Activated naive CD8-positive, alpha-beta T cell treated with anti-CD3 and anti-CD28 coated beads, Interleukin-2, amount 50 U/mL, for 16 hours (primary cell): ENCODE measurements around the gene BCKDHA.
"Not testable (repeated sequence)": the region's sequence is repeated elsewhere in the genome, so short reads cannot be mapped to it uniquely, and the experiment has no call there.

Experiments used
- DNase-seq: peaks from one replicate; pipeline ENCODE4 v3.0.0-alpha.2; 2020; ENCODE audit warnings: low read depth, low spot score

The BCKDHA gene

DNA sequence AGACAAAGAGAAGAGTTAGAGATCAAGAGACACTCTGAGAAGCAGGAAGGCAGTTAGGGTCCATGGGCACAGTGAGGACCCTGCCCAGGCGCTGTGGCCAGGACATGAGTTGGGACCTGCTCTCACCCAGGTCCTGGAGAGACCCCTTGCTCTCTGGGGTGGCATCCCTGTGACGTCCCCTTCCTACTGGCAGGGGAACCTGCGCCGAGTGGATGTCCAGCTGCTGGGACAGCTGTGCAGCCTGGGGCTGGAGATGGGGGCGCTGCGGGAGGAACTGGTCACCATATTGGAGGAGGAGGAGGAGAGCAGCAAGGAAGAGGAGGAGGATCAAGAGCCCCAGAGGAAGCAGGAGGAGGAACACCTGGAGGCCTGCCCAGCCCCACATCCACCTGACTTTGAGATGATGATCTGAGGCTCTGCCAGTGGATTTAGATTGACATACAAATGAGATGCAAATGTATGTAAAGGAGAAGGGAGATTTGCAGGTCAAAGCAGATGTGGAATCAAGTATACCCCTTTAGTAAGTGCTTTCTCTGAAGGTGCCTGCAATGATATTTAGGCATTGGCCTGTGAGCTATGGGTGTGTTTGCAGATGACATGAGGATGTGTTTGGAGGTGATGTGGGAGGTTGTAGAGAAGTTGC, 46.3 kb downstream of the BCKDHA start:
- DNase-seq, result no peak

DNA sequence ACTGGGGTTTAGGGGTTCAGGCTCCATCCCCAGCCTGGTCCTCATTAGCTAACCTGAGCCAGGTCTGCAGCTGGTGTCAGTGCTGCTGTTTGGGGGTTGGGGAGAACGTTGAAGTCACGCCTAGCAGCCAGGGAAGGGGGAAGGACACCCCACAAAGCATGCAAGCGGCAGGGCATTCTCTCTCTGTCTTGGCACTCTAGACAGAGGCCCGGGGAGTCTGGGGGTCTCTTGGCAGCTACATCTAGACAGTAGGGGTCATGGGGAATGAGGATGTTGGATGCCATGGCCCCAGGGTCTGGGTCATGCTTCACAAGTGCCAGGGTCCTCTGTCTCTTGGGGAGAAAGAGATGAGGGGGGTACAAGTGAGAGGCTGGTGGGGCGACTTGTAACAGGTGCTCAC, 48.0 kb downstream of the BCKDHA start:
- no peak for DNase-seq

DNA sequence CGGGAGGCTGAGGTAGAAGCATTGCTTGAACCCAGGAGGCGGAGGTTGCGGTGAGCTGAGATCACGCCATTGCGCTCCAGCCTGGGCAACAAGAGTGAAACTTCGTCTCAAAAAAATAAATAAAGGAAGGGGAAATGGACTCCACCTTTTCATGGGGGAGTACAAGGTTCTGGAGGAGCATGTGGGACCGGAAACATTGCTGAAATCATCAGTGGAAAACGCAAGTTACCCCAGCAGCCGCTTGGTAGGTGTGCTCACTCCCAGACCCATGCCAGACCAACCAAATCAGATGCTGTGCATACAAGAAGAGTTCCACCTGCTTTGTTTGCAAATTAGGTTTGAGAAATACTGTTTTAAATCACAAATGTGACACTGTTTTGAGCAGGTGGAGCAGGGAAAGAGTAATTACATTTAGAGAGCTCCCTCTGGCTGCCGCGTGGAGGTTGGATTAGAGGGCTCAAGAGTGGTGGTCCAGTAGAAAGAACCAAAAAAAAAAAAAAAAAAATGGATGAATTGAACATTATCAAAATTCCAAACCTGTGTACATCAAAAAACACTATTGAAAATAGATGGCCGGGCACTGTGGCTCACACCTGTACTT, 50.2 kb downstream of the BCKDHA start:
- DNase-seq, result no peak

- peak; percentile 42 for DNase-seq
Observed at GRCh38 chr19:41449079-41449864, 51.7 kb downstream of the BCKDHA start.

- no peak for DNase-seq
Observed at GRCh38 chr19:41449865-41450178, 52.2 kb downstream of the BCKDHA start.

DNA sequence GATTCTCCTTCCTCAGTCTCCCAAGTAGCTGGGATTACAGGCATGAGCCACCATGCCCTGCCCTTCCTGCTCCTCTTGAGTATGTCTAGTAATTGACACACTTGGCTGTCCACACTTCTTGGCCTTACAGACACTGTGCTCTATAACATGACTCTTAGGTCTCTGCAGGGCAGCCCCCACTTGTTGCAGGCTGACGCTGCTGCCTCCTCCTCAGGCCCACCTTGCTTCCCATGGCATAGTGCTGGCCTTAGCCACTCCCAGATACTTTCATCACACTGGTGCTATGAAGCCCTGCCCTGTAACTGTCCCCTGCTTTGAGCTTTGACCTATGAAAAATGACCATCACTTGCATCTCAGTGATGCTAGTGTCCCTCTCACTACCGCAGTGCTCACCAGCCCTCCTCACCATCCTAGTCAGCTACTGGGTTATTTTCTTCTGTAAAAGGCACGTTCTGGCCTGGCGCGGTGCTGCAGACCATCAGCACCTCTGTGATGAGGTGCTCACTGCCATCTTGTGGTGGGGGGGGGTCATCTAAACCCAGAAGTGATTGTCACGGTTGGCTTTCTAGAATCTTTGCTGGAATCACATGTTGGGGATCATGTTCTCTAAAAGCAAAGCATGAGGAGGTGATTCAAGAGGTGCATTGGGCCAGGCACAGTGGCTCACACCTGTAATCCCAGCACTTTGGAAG, 55.1 kb downstream of the BCKDHA start:
- DNase-seq, result no peak

DNA sequence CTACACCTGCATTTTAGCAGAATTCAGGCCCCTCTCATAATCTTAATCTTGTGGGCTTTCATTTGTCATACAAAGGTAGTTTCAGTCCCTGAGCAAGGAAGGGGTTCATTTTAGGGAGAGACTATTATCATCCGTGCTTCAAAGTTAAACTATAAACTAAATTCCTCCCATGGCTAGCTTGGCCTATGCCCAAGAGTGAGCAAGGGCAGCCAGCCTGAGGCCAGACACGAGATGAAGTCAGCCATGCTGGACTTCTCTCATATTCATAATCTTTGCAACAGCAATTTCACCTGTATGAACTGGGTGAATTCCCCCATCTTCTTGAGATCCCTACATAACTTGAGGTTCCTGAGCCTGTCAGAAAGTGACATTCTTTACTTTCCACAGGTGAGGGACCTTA, 58.3 kb downstream of the BCKDHA start:
- DNase-seq, result no peak

- no peak for DNase-seq
Observed at GRCh38 chr19:41456342-41456918, 58.8 kb downstream of the BCKDHA start.

DNA sequence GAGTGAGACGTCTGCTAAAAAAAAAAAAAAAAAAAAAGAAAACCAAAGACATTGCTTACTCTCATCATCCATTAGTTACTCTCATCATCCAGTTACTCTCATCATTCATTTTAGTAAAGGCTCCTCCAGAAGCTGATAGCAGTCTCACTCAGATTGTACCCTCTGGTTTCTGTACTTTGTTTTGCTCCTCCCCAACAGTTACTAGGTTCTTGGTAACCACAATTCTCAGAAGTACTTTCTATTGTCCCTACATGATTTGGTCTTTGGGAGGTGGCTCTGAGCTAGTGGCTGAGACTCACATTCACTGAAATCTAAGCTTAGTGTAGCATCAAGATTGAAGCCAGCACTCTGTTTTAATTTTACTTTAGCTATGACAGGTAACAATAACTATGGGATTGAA, 59.6 kb downstream of the BCKDHA start:
- no peak for DNase-seq

DNA sequence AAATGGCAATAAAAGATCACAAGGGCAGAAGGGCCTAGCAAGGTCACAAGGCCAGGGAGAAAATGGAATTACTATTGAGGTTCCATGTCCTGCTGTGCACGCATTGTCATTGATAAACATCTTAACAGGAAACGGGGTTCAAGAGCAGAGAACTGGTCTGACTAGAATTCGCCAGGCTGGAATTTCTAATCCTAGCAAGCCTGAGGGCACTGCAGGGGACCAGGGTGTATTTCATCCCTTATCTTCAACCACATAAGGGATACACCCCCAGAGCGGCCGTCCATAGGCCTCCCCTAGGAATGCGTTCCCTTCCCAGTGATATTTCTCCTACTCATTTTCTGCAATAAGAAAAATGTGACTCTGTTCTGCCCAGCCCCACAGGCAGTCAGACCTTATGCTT, 64.9 kb downstream of the BCKDHA start:
- no peak for DNase-seq

- DNase-seq, result not testable (repeated sequence)
Observed at GRCh38 chr19:41463257-41464256, 65.9 kb downstream of the BCKDHA start.
